ENCODE measurements around the gene NDC80. TPM values are rescaled to one million over a fixed set of nuclear protein-coding genes. Genes with fewer than 3 reads are reported as not detected.
A peak's percentile ranks its signal among the peaks of the same experiment; 100 is the strongest.

NDC80 gene
- total and polyA plus RNA-seq, 9 of the 15 experiments (the other 6 are each of a cell fraction or from before 2014, with no cell fraction given), result 65.2 to 97.9 (median 83.3) TPM

GRCh38 chr18:2655954-2656236 is 84.5 kb downstream of the NDC80 start (continued):
- no peak for TF ChIP-seq ARID2 (IDR thresholded peaks at IDR 0.05)
- no peak for TF ChIP-seq MYBL2 (IDR thresholded peaks at IDR 0.05; ENCODE audit: low read depth)
- no peak for TF ChIP-seq MYBL2 (CRISPR knock-in tag; IDR thresholded peaks at IDR 0.05; ENCODE audit: borderline replicate concordance)
- no peak for TF ChIP-seq PRPF4 (IDR thresholded peaks at IDR 0.05; ENCODE audit: insufficient read depth, low read depth, low read length, poor library complexity, severe bottlenecking)
- peak in 1 of 2 experiments; percentile 30 for TF ChIP-seq E2F6 (IDR thresholded peaks at IDR 0.05; ENCODE audit: borderline replicate concordance in 1 of 2, extremely low read depth in 1 of 2, insufficient read depth in 1 of 2, insufficient read length in 1 of 2, low read depth in 1 of 2, low read length in 1 of 2, poor library complexity in 1 of 2, severe bottlenecking in 1 of 2)
- no peak for TF ChIP-seq HINFP (tag; conservative IDR thresholded peaks at IDR 0.05; ENCODE audit: low read depth)
- no peak for TF ChIP-seq NR2C1 (IDR thresholded peaks at IDR 0.05)
- TF ChIP-seq NR2C1 (tag; IDR thresholded peaks at IDR 0.05), result no peak
- no peak for TF ChIP-seq SAFB (IDR thresholded peaks at IDR 0.05; ENCODE audit: borderline replicate concordance, low read depth, low read length)
- TF ChIP-seq SLC30A9 (CRISPR knock-in tag; IDR thresholded peaks at IDR 0.05), result no peak
- no peak; the same call in 1 of the 2 replicates for TF ChIP-seq TCF3 (CRISPR knock-in tag; IDR thresholded peaks at IDR 0.05)
- no peak for TF ChIP-seq ZNF280A (IDR thresholded peaks at IDR 0.05; ENCODE audit: low read depth, partially characterized antibody)
- peak; percentile 21 for TF ChIP-seq PCBP1 (IDR thresholded peaks at IDR 0.05; ENCODE audit: low read depth, low read length, poor library complexity, severe bottlenecking)
- TF ChIP-seq YBX1 (IDR thresholded peaks at IDR 0.05), result no peak
- TF ChIP-seq ZNF354B (CRISPR knock-in tag; IDR thresholded peaks at IDR 0.05), result no peak
- TF ChIP-seq ZNF3 (CRISPR knock-in tag; IDR thresholded peaks at IDR 0.05), result no peak

All from K562 (cell line).